Measurements from ENCODE around the gene SMIM27. TPM values are rescaled to one million over a fixed set of nuclear protein-coding genes. Genes with fewer than 3 reads are reported as not detected.

Gene SMIM27
- polyA plus RNA-seq, 1 donor from 2014 or later = 15.6 TPM

- H4K20me1 ChIP-seq (ENCODE audit: insufficient read depth) = no peaks in the 10 kb centered on the region
Observed at GRCh38 chr9:32550562-32551275, 1.4 kb upstream of the SMIM27 start.

More at GRCh38 chr9:32550562-32551275, 1.4 kb upstream of the SMIM27 start:
- TF ChIP-seq TAF1 (IDR thresholded peaks at IDR 0.05; ENCODE audit: low read depth) = peak; percentile 68
- peak; percentile 85 for TF ChIP-seq REST (IDR thresholded peaks at IDR 0.05; ENCODE audit: borderline replicate concordance)
- no peak for TF ChIP-seq SMC3 (conservative IDR thresholded peaks at IDR 0.05; ENCODE audit: poor library complexity)
- TF ChIP-seq EZH2 (IDR thresholded peaks at IDR 0.05; ENCODE audit: borderline replicate concordance, insufficient read depth, low read length, poor library complexity, severe bottlenecking) = no peak
- TF ChIP-seq RAD21 (conservative IDR thresholded peaks at IDR 0.05) = no peak
- TF ChIP-seq POLR2AphosphoS5 (IDR thresholded peaks at IDR 0.05) = peak; percentile 93
- TF ChIP-seq CTCF (IDR thresholded peaks at IDR 0.05; ENCODE audit: poor library complexity, severe bottlenecking) = no peak
- TF ChIP-seq EP300 (conservative IDR thresholded peaks at IDR 0.05; ENCODE audit: poor library complexity, severe bottlenecking) = peak; percentile 15
- TF ChIP-seq MXI1 (conservative IDR thresholded peaks at IDR 0.05; ENCODE audit: poor library complexity, severe bottlenecking) = peak; percentile 69
- Histone ChIP-seq H3K4me2 (ENCODE audit: low read length) (peak overlapping the region; percentile 95), H2AFZ (ENCODE audit: low read depth, low read length) (peak overlapping the region; percentile 53), H3K27me3 (ENCODE audit: insufficient read depth, low read depth, low read length) (no peaks in the 10 kb centered on the region), H3K9me2 (ENCODE audit: insufficient read depth, low read length) (no peaks in the 10 kb centered on the region), H3F3A (ENCODE audit: insufficient read depth, low read length, poor library complexity, severe bottlenecking) (no peaks in the 10 kb centered on the region), H3K9me3 (ENCODE audit: low read length) (no peaks in the 10 kb centered on the region), H3K36me3 (ENCODE audit: insufficient read depth, low read length) (no peaks in the 10 kb centered on the region), H3K9ac (ENCODE audit: low read length) (peak overlapping the region; percentile 92), H3K4me3 (ENCODE audit: low read length) (peak overlapping the region; percentile 96), H3K27ac (ENCODE audit: low read length) (peak overlapping the region; percentile 92), H3K79me2 (replicated peaks; ENCODE audit: insufficient read depth, low read length) (peaks cover 46% of the 10 kb centered on the region)

All from neural cell (in vitro differentiated cells).